Measurements from ENCODE around the gene DKK2.

The DKK2 gene

GRCh38 chr4:107017443-107018343 is 18.4 kb downstream of the DKK2 start:
- no peak for DNase-seq (ENCODE audit: low read depth in 2 of 2)

DNA sequence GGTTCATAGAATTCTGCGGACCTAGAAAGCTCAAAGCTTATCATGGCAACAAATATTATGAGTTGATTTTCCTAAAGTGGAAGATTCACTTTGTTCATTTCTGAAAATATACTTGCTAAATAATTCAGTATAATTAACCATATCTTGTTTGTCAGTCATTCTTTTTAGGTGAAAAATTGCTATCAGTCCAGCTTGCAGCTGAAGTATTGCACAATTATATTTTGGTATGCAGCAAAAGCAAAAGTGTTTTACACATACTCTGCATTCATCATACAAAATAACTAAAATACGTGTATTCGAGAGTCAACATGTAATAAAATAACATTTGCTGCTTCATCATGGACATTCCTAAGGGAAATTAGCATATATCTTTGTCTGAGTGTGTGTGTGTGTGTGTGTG is 24.8 kb downstream of the DKK2 start:
- DNase-seq (ENCODE audit: low read depth in 2 of 2) = no peak

- no peak for DNase-seq (ENCODE audit: low read depth in 2 of 2)
These were observed 26.7 kb downstream of the DKK2 start for GRCh38 chr4:107009196-107009968.

- no peak for DNase-seq (ENCODE audit: low read depth in 2 of 2)
These were observed 28.0 kb downstream of the DKK2 start for GRCh38 chr4:107008115-107008514.

- no peak for DNase-seq (ENCODE audit: low read depth in 2 of 2)
These were observed 29.9 kb downstream of the DKK2 start for GRCh38 chr4:107006218-107006617.

DNA sequence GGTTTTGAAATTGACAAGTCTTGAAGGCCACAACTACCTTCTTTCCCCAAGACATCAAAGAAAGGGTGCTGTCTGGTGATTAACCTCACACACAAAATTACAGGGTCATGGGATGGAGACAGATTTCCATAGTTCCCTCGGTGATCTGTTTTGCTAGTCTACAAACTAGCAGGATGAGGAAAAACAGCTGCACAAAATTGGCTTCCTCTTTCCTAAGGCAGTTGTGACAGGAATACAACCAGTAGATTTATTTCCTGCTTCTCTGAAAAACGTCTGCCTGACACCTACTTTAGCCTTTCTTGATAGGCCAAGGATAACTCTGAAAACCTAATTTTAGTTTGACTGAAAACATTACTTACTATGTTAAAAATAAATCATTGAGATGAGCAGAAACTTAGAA is 39.6 kb downstream of the DKK2 start:
- no peak for DNase-seq (ENCODE audit: low read depth in 2 of 2)

DNA sequence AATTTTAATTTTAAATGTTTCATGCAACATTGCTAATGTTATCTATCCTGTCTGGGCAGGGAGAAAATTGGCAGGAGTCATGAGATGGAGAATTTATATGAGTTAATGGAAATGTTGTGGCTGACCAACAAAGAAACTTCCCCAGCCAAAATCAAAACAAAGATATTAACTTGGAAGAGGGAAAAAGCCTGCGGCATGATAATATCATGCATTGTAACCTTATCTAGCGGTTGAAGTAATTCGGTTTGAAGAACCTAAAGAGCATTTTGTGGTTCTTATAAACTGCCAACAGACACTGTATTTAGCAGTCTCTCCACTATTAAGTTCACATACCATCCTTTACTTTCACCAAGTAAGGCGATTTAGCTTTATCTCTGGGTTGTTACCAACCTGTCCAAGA is 42.3 kb downstream of the DKK2 start:
- no peak for DNase-seq (ENCODE audit: low read depth in 2 of 2)

DNA sequence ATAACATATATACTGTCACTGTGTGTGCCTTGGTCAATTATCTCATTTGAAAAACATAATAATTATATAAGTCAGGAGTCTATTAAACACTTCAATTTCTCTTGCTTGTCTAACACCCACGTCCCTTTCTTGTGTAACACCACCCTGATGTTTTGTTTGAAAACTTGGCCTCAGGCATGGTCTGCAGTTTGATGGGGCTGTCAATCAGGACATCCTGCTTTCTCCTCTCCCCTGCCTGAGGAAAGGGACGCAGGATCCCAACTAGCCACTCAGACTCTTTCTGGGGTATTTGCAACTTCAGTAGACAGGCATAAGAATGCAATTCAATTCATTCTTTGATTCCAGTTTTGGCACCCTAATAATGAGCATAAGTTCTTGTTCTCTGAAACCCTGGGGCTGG is 48.8 kb downstream of the DKK2 start:
- no peak for DNase-seq (ENCODE audit: low read depth in 2 of 2)

GRCh38 chr4:106986486-106986885 is 49.6 kb downstream of the DKK2 start:
- no peak for DNase-seq (ENCODE audit: low read depth in 2 of 2)

- no peak for DNase-seq (ENCODE audit: low read depth in 2 of 2)
These were observed 50.3 kb downstream of the DKK2 start for GRCh38 chr4:106985830-106986229.

- DNase-seq (ENCODE audit: low read depth in 2 of 2) = no peak
These were observed 53.4 kb downstream of the DKK2 start for GRCh38 chr4:106982711-106983211.

- DNase-seq (ENCODE audit: low read depth in 2 of 2) = no peak
These were observed 54.7 kb downstream of the DKK2 start for GRCh38 chr4:106981431-106981830.

GRCh38 chr4:106979476-106979875 is 56.6 kb downstream of the DKK2 start:
- no peak for DNase-seq (ENCODE audit: low read depth in 2 of 2)

DNA sequence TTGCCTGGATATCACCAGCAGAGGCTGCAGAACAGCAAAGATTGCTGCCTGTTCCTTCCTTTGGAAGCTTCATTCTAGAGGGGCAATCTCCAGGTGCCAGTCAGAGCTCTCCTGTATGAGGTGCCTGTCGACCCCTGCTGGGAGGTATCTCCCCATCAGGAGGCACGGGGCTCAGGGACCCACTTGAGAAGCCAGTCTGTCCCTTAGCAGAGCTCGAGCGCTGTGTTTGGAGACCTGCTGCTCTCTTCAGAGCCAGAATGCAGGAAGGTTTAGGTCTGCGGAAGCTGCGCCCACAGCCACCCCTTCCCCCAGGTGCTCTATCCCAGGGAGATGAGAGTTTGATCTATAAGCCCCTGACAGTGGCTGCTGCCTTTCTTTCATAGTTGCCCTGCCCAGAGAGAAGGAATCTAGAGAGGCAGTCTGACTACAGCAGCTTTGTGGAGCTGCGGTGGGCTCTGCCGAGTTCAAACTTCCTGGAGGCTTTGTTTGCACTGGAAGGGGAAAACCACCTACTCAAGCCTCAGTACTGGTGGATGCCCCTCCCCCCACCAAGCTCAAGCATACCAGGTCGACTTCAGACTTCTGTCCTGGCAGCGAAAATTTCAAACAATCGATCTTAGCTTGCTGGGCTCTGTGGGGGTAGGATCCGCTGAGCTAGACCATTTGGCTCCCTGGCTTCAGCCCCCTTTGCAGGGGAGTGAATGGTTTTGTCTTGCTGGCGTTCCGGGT is 57.9 kb downstream of the DKK2 start:
- no peak for DNase-seq (ENCODE audit: low read depth in 2 of 2)

DNA sequence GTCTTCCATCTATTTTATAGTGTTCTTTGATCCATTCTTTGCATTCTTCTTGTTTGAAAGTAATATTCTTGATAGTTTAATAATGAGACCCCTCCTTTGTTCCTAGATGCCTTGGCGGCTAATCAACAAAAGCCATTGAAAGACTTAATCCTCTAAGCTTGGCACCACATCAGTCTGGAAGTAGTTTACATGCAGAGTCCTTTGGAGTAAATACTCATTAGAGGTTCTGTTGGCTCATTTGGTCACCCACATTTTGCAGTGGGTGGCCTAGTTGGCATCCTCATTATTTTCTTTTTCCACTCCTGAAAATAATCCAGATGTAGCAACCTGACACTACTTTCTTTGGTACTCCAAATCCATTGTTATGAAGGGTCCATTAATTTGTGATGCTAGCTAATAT is 64.5 kb downstream of the DKK2 start:
- DNase-seq (ENCODE audit: low read depth in 2 of 2) = no peak

DNA sequence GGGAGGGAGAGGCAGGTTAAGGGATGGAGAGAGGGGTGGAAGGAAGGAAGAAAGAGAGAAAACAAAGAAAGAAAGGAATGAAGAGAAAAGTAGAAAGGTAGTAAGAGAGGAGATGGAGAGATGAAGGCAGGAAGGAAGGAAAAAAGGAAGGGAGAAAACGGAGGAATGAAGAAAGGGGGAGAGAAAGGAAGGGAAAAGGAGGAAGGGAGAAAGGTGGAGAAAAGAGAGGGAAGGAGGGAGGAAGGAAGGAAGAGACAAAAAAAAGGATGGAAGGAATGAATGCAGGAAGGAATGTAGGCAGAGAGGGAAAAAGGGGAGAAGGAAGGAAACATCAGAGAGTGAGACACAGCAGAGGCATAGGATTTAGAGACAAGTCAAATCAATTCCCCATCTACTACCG is 68.2 kb downstream of the DKK2 start:
- DNase-seq (ENCODE audit: low read depth in 2 of 2) = no peak

GRCh38 chr4:106953036-106953705 is 82.9 kb downstream of the DKK2 start:
- no peak for DNase-seq (ENCODE audit: low read depth in 2 of 2)

GRCh38 chr4:106951891-106952290 is 84.2 kb downstream of the DKK2 start:
- DNase-seq (ENCODE audit: low read depth in 2 of 2) = no peak

GRCh38 chr4:106941841-106942240 is 94.3 kb downstream of the DKK2 start:
- no peak for DNase-seq (ENCODE audit: low read depth in 2 of 2)

- DNase-seq (ENCODE audit: low read depth in 2 of 2) = no peak
These were observed 105.6 kb downstream of the DKK2 start for GRCh38 chr4:106930522-106930921.

- no peak for DNase-seq (ENCODE audit: low read depth in 2 of 2)
These were observed 106.9 kb downstream of the DKK2 start for GRCh38 chr4:106929248-106929647.

DNA sequence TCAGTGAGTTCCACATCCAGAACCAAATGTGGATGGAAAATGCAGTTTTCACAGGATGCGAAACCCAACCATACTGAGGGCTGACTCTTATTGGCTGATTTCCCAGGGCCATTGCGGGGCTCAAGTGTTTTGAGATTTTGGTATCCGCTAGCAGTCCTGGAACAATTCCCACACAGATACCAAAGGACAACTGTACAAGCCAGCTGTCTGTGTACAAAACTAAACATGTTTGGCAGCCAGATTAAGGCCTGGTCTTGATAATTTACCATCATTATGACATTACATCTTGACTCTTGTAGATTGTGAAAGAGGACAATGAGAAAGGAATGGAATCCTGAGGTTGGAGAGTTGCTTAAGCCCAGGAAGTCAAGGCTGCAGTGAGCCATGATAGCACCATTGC is 121.9 kb downstream of the DKK2 start:
- no peak for DNase-seq (ENCODE audit: low read depth in 2 of 2)

All from stimulated activated CD4-positive, alpha-beta T cell treated with anti-CD3 and anti-CD28 coated beads, Interleukin-1b, Interleukin-23, amount 100 ng/mL, for 1 hour (primary cell).